Suppressor macrophage (primary cell): ENCODE data around the gene TMEM266.

Experiments used
- DNase-seq, 4 experiments: peaks; one replicate each; pipeline ENCODE4 v3.0.0-alpha.2; 2020 to 2022

TMEM266 gene

DNA sequence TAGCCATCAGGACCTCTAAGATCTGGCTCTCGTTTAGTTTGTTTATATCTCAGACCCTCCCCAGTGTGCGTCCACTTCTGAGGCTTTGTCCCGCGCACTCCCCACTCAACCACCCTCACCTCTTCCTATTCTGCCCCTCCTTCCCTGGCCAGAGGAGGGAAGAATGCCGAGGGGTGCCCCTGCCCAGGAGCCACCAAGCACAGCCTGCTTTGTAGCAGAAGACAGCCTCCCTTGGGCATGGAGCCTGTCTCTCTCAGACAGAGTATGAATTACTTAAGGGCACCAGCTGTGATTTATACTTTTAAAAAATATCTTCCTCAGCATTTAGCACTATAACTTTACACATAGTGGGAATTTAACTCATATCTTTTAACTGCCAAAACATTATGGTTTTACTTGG is 6.0 kb downstream of the TMEM266 start:
- no peak for DNase-seq

DNA sequence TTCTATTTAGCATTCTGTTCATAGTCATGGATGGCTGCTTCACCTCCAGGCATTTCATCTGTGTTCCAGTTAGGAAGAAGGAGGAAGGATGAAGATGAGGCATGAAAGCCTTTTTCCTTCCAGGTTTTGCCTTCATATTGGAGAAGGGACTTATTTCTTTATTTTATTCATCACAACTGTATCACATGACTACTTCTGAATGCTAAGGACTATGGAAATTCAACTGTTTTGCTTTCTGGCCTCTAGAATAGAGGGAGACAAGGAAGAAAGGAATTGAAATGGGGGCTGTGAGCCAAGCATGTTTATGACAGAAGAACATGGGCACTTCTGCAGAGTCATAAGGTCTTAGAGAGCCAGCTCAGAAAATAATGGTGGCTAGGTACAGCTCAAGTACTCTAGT is 10.4 kb downstream of the TMEM266 start:
- DNase-seq: no peak

DNA sequence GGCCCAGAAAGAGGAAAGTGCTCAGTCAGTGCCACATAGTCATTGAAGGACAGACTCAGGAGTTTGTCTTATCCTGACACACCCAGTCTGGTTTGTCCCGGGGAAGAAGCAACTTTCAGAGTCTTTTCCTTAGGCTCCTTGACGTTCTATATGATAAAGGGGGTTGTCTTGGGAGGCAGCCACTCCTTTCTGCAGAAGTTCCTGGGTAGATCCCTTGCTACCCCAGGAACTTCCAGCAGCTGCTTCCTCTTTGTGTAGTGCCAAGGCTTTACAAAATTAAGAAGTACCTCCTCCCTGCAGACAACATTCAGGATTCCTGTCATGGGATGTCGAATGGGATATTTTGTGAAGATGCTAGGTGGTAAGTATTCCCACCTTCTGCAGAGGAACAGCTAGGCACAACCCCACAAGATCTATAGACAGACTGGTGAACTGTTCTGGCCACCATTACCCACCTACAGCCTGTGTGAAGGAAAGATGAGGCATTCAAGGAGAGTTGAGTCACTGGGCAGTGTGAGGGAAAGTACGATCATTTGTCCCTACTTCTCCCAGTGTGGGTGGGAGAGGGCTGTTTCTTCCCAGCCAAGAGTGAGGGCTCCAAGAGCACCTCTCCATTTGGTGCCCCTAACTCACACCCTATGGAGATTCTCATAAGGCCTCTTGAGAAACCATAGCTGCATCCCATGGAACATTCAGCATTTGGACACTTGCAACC is 11.3 kb downstream of the TMEM266 start:
- peak; percentile 32 to 63 (median 60) for DNase-seq

DNA sequence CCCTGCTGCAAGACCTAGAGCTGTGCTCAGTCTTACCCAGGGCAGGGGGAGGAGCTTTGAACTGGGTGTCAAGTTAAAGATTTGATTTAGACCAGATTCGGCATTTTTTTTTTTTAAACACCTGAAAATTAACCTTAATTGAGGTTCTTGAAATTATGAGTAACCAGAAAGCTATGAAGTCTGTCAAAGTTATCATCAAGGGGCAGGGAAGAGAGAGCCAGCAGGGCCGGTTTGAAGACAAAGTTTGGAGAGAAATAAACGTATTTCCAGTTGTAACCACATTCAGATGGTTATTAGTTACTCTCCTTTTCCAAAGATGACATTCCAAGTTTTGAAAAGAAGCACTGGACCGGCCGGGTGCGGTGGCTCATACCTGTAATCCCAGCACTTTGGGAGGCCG is 12.0 kb downstream of the TMEM266 start:
- DNase-seq: no peak

DNA sequence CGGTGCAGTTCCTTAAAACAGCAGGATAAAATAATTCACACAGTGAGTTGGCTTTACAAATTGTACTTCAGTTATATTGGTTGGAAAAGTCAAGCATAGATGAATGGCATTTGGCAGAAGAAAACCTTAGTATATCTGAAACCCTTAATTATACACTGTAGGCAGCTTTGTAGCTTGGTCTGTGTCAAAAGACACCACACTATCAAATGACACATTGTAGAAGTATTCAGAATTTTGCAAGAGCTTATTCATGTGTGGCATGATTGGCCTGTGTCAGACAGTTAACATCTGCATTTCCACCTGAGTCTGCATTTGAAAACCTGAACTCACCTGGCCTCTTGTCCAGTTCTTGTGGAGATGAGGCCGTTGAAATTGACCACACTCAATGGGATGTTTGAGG is 13.8 kb downstream of the TMEM266 start:
- DNase-seq: no peak

DNA sequence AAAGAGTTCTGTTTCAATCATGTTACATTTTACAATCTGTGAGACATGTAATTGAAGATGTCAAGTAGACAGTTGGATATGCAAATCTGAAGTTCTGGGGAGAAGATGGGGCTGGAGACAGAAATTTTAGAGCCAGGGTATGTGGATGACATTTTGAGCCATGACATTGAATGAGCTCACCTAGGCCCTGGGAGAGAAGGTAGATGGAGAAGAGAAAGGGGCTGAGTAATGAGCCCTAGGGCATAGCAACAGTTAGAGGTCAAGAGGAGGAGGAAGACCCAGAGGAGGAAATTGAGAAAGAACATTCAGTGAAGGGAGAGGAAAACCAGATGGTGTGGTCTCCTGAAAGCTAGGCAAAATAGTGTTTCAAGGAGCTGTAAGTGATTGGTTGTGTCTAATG is 15.3 kb downstream of the TMEM266 start:
- DNase-seq: no peak

DNA sequence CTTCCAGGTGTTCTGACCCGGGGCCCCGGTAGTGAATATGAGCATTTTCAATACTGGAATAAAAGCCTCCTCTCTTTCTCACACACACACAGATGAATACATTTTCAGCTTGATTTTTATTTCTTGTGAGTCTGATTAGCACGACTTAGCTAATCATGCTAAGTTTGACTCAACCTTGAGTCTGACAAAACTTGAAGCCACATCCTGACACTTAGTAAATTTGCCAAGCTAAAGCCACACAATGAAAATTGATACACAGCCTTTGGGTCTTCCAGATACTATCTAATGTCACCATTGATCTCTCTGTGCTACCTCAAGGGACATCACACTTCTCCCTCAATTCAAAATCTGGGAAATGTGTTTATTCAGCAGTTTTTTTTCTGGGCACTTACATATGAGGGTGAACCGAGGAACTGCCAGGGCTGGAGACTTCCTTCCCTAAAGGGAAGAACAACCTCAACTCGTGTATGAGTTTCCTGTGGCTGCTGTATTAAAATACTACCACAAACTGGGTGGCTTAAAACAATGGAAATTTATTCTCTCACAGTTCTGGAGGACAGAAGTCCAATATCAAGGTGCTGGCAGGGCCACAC is 18.6 kb downstream of the TMEM266 start:
- peak; percentile 37 to 86 (median 72) for DNase-seq

DNA sequence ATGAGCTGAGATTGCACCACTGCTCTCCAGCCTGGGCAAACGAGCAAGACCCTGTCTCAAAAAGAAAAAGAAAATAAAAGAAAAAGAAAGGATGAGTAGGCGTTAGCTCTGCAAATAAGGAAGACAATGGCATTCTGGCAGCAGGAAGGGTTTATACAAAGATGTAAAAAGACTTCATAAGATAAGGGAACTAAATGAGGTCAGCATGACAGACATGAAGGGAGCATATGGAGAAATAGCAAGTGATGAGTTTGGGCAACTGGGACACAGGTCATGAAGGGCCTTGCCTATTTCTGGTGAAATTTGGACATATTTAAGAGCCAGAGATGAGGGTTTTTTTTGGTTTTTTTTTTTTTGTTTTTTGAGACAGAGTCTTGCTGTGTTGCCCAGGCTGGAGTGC is 24.5 kb downstream of the TMEM266 start:
- DNase-seq: peak; percentile 55 to 89 (median 74)

DNA sequence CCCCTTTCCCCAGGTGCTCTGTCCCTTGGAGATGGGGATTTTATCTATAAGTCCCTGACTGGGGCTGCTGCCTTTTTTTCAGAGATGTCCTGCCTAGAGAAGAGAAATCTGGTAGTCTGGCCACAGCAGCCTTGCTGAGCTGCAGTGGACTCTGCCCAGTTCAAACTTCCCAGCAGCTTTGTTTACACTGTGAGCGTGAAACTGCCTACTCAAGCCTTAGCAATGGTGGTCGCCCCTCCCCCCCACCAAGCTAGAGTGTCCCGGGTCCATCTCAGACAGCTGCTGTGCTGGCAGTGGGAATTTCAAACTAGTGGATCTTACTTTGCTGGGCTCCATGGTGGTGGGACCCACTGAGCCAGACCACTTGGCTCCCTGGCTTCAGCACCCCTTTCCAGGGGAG is 38.9 kb downstream of the TMEM266 start:
- DNase-seq: no peak

DNA sequence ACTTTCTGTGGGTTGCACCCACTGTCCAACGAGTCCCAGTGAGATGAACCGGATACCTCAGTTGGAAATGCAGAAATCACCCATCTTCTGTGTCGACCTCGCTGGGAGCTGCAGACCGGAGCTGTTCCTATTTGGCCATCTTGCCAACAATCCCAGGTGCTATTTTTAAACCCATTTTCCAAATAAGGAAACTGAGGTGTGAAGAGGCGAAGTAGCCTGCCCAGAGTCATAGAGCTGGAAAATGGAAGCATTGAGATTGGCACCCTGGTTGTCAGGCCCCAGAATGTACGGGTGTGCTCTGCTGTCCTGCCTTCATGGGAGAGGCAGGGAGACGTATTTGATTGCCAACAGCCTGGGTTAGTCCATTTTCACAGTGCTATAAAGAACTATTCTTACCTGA is 39.6 kb downstream of the TMEM266 start:
- no peak for DNase-seq

DNA sequence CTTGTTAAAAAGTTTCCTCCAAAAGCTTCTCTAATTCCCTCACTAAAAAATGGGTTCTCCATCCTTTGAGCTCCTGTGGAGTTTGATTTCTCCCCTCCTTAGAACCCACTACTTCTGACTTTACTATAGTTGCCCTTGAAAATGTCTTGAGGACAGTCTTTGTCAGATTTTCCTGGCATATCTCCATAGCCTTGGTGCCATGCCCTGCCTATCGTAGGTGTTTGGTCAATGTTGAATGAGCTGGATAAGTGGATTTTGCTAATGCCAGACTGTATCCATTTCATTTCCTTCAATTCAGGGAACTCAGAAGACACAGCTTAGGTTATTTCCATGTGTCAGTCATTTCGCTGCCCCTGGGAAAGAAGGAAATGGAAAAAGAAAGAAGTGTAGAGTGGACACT is 40.6 kb downstream of the TMEM266 start:
- DNase-seq: no peak

DNA sequence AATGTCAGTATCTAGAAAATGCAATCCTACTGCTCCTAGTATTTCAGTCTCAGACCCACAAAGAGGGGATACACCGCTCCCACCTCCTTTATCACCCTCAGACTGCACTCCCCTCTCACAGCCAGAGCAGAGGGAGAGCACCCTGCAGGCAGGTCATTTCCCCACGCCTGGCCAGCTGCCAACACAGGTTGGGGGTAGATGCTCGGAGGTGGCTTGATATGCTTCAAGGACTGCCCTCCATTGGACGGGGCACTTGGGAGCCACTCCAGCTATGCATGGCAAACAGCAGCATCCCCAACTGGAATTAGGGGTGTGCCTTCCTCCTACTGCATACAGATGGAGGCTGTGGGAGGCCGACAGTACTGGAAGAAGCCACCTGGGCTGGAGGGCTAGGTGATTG is 41.9 kb downstream of the TMEM266 start:
- no peak for DNase-seq

DNA sequence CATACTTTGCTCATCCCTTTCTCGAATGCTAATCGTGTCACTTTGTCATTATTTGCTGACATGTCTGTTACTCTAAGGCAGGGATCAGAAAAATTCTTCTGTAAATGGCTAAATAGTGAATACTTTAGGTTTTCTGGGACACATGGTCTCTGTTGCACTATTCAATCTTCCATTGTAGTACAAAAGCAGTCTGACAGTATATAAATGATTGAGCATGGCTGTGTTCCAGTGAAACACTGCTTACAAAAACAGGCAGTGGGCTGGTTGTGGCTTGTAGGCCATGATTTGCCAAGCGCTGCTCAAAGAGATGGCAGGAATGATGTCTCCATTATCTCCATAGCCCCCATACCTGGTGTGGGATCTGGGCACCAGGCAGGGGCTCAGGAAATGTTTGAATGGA is 45.6 kb downstream of the TMEM266 start:
- no peak for DNase-seq

DNA sequence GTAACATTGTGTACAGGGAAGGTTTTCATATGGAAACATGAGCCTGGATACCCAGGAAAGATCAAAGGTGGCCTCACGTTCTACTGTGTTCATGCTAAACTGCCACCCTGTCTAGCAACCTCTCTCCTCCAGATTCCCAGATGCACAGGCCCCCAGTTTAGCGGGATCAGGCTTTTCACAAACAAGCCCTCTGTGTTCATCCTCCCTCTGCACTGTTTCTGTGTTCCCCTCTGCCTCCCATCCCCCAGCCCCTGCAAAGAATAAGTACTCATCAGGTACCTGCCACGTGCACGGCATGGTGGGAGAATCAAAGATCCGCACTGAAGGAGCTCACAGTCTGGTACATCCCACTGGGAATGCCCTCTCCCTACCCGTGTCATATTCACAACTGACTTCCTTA is 46.1 kb downstream of the TMEM266 start:
- no peak for DNase-seq

DNA sequence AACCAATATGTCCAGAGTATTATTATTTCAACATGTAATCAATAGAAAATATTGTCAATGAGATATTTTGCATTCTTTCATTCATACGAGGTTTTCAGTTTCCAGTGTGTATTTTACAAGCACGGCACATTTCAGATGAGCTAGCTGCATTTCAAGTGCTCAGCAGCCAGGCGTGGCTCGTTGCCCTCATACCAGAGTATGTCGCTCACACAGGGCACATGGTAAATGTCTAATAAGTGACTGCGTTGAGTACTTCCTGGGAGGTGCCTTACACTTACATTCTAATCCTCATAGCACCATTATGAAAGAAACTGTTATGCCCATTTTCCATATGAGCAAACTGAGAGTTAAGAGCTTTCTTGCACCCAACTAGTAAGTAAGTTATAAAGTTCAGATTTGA is 47.4 kb downstream of the TMEM266 start:
- no peak for DNase-seq

DNA sequence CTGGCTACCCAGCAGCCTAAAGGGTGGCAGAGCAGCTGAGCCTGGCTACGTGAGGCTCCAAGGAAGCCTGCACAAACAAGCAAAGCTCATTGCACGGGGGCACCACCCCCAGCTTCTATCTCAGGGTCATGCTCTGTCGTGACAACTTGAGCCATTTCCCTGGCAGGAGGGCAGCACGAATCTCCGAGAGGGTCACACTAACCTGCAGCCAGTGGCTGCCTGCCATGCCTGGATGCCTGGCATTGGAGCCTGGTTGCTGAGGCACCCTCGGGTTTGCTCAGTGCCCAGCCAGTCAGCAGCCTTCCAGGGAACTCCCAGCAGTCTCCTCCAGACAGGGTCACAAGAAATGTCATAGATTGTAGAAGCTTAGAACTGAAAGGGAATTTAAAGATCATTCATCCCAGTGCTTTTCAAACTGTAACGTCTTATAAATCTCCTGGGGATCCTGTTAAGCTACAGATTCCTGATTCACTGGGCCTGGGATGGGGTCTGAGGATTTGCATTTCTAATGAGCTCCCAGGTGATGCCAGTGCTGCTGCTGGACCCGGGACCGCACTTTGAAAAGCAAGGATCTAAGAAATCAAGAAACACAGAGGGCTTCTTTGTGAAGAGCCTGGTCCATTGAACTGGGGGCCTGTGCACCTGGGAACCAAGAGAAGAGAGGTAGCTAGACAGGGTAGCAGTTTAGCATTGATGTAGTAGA is 48.4 kb downstream of the TMEM266 start:
- no peak for DNase-seq

DNA sequence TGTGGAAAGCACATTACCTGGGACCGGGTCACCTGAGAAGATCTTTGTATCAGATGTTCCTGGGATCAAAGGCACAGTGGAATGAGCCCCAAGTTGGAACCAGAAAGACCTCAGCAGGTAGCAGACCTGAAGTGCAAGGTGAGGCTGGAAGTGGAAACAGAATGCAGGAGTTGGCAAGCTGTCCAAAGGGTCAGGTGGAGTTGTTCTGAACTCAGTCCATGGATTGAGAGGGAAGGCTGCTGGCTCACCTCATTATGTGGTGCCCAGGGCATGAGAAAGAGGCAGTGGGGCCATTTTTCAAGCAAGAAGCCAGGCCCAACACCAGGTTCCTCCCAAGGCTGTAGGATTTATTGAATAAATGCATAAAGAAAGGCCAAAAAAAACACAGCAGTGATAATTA is 49.3 kb downstream of the TMEM266 start:
- no peak for DNase-seq

DNA sequence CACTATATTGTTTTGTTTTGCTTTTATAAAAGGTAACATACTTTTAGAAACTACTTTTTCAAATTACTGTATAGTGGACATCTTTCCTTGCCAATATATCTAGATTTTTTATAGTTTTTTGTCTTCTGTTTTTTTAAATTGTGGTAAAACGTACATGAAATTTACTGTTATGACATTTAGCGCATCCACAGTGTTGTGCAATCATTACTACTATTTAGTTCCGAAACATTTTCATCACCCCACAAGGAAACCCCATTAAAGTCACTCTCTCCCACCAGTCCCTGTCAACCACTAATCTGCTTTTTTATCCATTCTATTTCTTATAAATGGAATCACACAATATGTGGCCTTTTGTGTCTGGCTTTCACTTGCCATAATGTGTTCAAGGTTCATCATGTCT is 54.8 kb downstream of the TMEM266 start:
- DNase-seq: peak in 1 of 4 experiments; percentile 11

DNA sequence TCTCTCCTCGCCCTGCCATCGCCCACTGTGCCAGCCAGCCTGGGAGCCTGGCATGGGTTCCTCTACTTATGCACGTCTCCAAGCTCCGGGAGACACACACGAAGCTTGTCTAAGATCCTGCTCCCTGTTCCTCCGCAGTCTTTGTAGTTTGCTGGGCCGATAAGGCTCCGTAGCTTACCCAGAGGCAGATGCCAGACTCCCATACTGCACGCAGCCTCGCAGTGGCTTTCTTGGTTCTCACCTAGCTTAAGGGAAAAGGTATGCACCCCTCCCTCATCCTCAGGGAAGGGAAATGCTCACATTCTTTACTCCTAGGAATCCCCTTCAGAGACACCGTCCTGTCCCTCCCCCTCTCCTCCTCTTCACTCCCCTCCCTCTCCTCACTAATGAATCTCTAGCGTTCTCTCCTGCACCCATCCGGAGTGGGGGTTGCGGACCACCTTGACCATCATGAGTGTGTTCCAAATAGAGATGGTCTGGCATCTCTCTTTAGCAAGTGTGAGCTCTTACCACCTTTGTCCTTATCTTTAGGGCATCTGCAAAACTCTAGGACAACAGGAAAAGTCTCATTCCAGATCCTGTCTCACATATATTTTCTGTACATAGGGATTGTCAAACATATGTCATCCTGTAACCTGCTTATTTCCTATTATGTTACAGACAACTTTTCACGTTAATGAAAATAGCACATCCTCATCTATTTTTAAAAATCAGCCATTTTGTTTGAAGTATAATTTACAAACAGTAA is 56.5 kb downstream of the TMEM266 start:
- DNase-seq: no peak

DNA sequence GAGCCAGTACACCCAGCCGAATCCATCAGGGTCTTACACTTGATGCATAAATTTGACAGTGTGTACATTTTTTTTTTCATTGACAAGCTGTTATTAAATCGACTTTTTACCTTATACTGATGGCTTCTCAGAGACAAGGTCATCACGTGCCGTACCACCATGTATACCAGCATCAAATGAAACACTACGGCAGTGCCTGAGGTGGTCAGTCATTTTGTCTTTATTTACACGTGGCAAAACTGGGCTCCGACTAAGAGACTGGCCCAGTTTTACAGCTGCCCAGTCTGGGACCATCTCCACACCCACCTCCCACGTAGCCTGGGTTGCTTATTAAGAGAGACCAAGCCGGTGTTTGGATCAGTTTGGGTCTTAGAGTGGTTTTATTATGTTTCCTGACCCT is 57.4 kb downstream of the TMEM266 start:
- DNase-seq: no peak

DNA sequence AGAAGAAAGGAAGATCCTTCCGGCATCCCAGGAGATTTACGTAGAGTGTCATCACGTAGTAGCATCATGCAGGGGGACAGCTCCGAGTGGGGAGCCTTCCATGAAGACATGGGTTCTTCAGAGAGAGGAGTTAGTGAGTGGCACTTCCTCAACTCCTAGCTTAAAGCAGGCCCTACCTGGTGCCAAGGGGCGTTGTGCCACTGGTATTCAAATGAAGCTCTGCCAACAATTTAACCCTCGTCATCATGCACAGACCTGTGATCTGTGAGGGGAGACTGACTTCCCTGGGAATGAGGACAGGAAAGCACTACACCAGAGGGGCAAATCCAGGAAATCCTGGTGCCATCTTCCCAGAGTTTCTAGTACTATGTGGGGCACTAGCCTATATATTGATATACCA is 59.0 kb downstream of the TMEM266 start:
- no peak for DNase-seq

DNA sequence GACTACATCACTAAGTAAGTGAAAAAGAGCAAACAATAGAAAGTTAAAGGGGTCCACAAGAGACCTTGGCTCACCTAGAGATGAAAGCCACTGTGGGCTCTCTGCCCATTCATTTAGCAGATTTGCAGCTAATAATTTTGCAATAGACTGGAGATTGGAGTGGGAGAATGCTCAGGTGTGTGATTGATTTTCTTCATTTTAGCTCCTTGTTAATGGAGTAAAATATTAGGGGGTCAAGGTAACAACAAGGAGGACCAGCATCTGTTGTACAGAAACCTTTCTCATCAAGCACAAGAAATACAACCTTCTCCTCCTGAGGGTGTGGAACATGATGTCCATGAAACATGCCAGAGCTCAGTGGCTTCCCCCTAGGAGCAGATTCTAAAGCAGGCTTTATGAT is 63.2 kb downstream of the TMEM266 start:
- DNase-seq: no peak

DNA sequence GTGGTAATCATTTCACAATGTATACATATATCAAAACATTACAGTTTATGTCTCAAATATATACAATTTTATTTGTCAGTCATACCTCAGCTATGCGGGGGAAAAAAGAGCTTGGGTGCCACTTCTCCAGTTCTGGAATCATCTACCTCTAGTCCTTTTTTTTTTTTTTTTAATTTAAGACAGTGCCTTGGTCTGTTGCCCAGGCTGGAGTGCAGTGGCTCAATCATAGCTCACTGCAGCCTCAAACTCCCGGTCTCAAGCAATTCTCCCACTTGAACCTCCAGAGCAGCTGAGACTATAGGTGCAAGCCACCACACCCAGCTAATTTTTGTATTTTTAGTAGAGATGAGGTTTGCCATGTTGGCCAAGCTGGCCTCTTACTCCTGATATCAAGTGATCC is 67.4 kb downstream of the TMEM266 start:
- no peak for DNase-seq

DNA sequence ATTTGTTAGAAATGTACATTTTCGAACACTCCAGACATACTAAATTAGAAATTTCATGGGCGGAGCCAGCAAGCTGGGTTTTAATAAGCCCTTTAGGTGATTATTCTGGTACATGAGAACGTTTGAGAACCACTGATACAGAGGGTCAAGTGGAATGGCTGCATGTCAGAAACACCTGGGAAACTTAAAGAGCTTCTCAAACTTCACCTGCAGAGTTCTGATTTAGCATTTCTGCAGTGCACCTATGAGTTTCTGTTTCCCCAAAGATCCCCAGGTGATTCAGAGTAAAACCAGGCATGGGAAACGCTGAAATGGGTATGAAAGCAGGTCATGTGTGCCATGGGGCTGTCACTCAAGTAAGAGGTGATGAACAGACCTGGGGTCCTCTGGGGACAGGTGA is 68.1 kb downstream of the TMEM266 start:
- DNase-seq: no peak
